Keratinocyte (primary cell): Measurements from ENCODE around the gene RIF1. TPM values are rescaled to one million over a fixed set of nuclear protein-coding genes. Genes with fewer than 3 reads are reported as not detected.

Experiments used
- DNase-seq: peaks from one replicate; pipeline ENCODE4 v3.0.0-alpha.2; 2011; ENCODE audit warnings: low read depth, missing footprints, low spot score
- FAIRE-seq: peaks from 2 replicates; lab custom pipeline; 2011; peaks lifted over from hg19 to GRCh38; lab: Jason Lieb, UNC
- H2AFZ ChIP-seq: 2 replicates; pipeline ENCODE4 v1.6.0; 2012; ENCODE audit warnings: low read length, control low read depth, inconsistent platforms; ENCODE audit not compliant: control insufficient read depth
- H3K27ac ChIP-seq: 2 replicates; pipeline ENCODE4 v1.5.1; 2011; ENCODE audit warnings: low read length; ENCODE audit not compliant: control insufficient read depth, insufficient read depth
- H3K27me3 ChIP-seq: 3 replicates; pipeline ENCODE4 v1.6.0; 2011; ENCODE audit warnings: low read length; ENCODE audit not compliant: control insufficient read depth, insufficient read depth; ENCODE audit errors: extremely low read depth
- H3K36me3 ChIP-seq, 2 experiments: 2 replicates in 1 of 2; 3 replicates in 1 of 2; pipeline ENCODE4 v1.5.1; 2011; ENCODE audit warnings: low read length in 2 of 2, mild to moderate bottlenecking in 1 of 2; ENCODE audit not compliant: control insufficient read depth in 2 of 2, insufficient read depth in 2 of 2; ENCODE audit errors: extremely low read depth in 1 of 2
- H3K4me1 ChIP-seq: 3 replicates; pipeline ENCODE4 v1.5.1; 2011; ENCODE audit warnings: low read length; ENCODE audit not compliant: control insufficient read depth, insufficient read depth; ENCODE audit errors: extremely low read depth
- H3K4me2 ChIP-seq: 3 replicates; pipeline ENCODE4 v1.6.0; 2011; ENCODE audit warnings: low read depth, low read length; ENCODE audit not compliant: control insufficient read depth, insufficient read depth; ENCODE audit errors: extremely low read depth
- H3K4me3 ChIP-seq, 3 experiments: fragments of 200-600 bp in 1 of 3; sonication (generic) in 1 of 3; 2 replicates in 2 of 3; 3 replicates in 1 of 3; pipeline ENCODE4 v1.5.1; 2011 to 2016; ENCODE audit warnings: low read length in 3 of 3, mild to moderate bottlenecking in 3 of 3, control low read depth in 2 of 3, inconsistent platforms in 1 of 3, low read depth in 1 of 3, mixed read lengths in 1 of 3, mixed run types in 1 of 3, moderate library complexity in 1 of 3; ENCODE audit not compliant: control insufficient read depth in 2 of 3, insufficient read depth in 2 of 3; ENCODE audit errors: extremely low read depth in 1 of 3
- H3K79me2 ChIP-seq: 2 replicates; pipeline ENCODE4 v1.6.0; 2012; ENCODE audit warnings: low read length; ENCODE audit not compliant: control insufficient read depth, insufficient read depth
- H3K9ac ChIP-seq: 3 replicates; pipeline ENCODE4 v1.6.0; 2011; ENCODE audit warnings: low read length; ENCODE audit not compliant: control insufficient read depth, insufficient read depth; ENCODE audit errors: extremely low read depth
- H3K9me1 ChIP-seq: 3 replicates; pipeline ENCODE4 v1.6.0; 2011; ENCODE audit warnings: low read length; ENCODE audit not compliant: control insufficient read depth, insufficient read depth; ENCODE audit errors: extremely low read depth
- H3K9me3 ChIP-seq: 2 replicates; pipeline ENCODE4 v1.5.1; 2012; ENCODE audit warnings: low read depth, low read length; ENCODE audit not compliant: control insufficient read depth
- H4K20me1 ChIP-seq: 3 replicates; pipeline ENCODE4 v1.6.0; 2011; ENCODE audit warnings: low read length; ENCODE audit not compliant: control insufficient read depth, insufficient read depth; ENCODE audit errors: extremely low read depth
- CTCF ChIP-seq, 3 experiments: IDR thresholded peaks in 1 of 3; conservative IDR thresholded peaks in 1 of 3; optimal IDR thresholded peaks in 1 of 3; 2 replicates in 2 of 3; 3 replicates in 1 of 3; pipeline versions ENCODE3 to v1.5.1; 2011; ENCODE audit warnings: low read length in 3 of 3, mild to moderate bottlenecking in 3 of 3, moderate library complexity in 2 of 3, control low read depth in 1 of 3, inconsistent platforms in 1 of 3; ENCODE audit not compliant: insufficient read depth in 2 of 3; ENCODE audit errors: extremely low read depth in 1 of 3
- EZH2 ChIP-seq: IDR thresholded peaks from one replicate; pipeline ENCODE4 v1.6.1; 2012; ENCODE audit warnings: inconsistent platforms, mild to moderate bottlenecking, low read length, moderate library complexity
- dilution Hi-C: fragments of 300-500 bp; cut with MboI; formaldehyde crosslinking; loops from one replicate; pipeline ENCODE4 v1.7.0; 2020; ENCODE audit warnings: low sequenced_read_pairs; ENCODE audit not compliant: extremely low pct_ligation_motif_present
- polyA plus RNA-seq, 5 experiments: library from polyadenylated mRNA; depleted of rRNA in 3 of 5; stranded (reverse) in 3 of 5; stranded (forward) in 1 of 5; unstranded in 1 of 5; fragments of >200 nt; gene quantifications; 1 replicate in 1 of 5; 2 replicates in 3 of 5; 3 replicates in 1 of 5; pipeline versions ENCODE4 v1.2.1 to v1.2.3, GENCODE V29; 2011 to 2012; ENCODE audit warnings: missing spikeins in 2 of 5, low read depth in 1 of 5, low replicate concordance in 1 of 5

RIF1 gene
- polyA plus RNA-seq, 1 donor (not counting 4 experiments of a cell fraction or from before 2014, with no cell fraction given), result 11.5 TPM

- Histone ChIP-seq H3K4me3 (no peak overlapping the region), H3K36me3 (peaks cover 14 to 23% of the 10 kb centered on the region in 2 experiments), H3K9me1 (no peaks in the 10 kb centered on the region), H3K27me3 (no peaks in the 10 kb centered on the region), H3K9me3 (no peaks in the 10 kb centered on the region), H3K79me2 (no peaks in the 10 kb centered on the region), H3K9ac (no peak overlapping the region), H4K20me1 (no peaks in the 10 kb centered on the region), H3K27ac (no peak overlapping the region), H3K4me1 (no peaks in the 10 kb centered on the region), H3K4me2 (no peak overlapping the region), H2AFZ (no peak overlapping the region)
- dilution Hi-C loops, result no loop called here
- TF ChIP-seq CTCF (optimal IDR thresholded peaks at IDR 0.05 in 1 of 3, IDR thresholded peaks at IDR 0.05 in 1 of 3, conservative IDR thresholded peaks at IDR 0.05 in 1 of 3; ENCODE audit: extremely low read depth in 1 of 3, insufficient read depth in 2 of 3, low read length in 3 of 3), result no peak
- FAIRE-seq (no peak), DNase-seq (no peak)
Observed at GRCh38 chr2:151439127-151439526, 29.4 kb downstream of the RIF1 start.

DNA sequence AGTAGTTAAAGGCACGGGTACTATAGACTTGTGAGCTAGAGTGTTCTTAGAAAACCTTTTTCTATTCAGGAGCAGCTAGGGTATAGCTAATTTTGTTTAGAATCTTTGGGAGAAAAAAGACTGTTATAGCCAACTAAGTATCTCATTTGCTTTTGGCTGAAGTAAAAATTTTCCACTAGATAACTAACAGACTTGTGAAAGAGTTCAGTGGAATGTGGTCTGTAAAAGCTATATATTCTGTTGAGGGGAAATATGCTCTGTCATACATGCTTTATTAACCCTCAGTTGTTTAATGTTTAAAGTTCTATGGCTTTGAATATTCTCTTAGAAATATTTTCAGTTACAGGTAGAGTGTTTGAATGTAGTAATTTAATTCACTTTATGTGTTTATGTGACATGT is 49.7 kb downstream of the RIF1 start:
- no peak overlapping the region for H3K4me3 ChIP-seq
- FAIRE-seq, result no peak
- no peak overlapping the region for H2AFZ ChIP-seq
- TF ChIP-seq EZH2 (no peak), CTCF (optimal IDR thresholded peaks at IDR 0.05 in 1 of 3, IDR thresholded peaks at IDR 0.05 in 1 of 3, conservative IDR thresholded peaks at IDR 0.05 in 1 of 3; ENCODE audit: extremely low read depth in 1 of 3, insufficient read depth in 2 of 3, low read length in 3 of 3) (no peak)
- no peak for DNase-seq
- no peaks in the 10 kb centered on the region for H3K4me1 ChIP-seq
- no peaks in the 10 kb centered on the region for H3K79me2 ChIP-seq
- no peaks in the 10 kb centered on the region for H3K9me3 ChIP-seq
- dilution Hi-C loops, result no loop called here
- peaks cover 5 to 13% of the 10 kb centered on the region in 2 experiments for H3K36me3 ChIP-seq
- no peak overlapping the region for H3K27ac ChIP-seq
- H3K4me2 ChIP-seq, result no peak overlapping the region
- H3K9ac ChIP-seq, result no peak overlapping the region
- no peaks in the 10 kb centered on the region for H3K9me1 ChIP-seq
- H3K27me3 ChIP-seq, result no peaks in the 10 kb centered on the region
- no peaks in the 10 kb centered on the region for H4K20me1 ChIP-seq
